Measurements from ENCODE around the gene SRD5A3.
"Not testable (repeated sequence)": the region's sequence is repeated elsewhere in the genome, so short reads cannot be mapped to it uniquely, and the experiment has no call there.

SRD5A3 gene

DNA sequence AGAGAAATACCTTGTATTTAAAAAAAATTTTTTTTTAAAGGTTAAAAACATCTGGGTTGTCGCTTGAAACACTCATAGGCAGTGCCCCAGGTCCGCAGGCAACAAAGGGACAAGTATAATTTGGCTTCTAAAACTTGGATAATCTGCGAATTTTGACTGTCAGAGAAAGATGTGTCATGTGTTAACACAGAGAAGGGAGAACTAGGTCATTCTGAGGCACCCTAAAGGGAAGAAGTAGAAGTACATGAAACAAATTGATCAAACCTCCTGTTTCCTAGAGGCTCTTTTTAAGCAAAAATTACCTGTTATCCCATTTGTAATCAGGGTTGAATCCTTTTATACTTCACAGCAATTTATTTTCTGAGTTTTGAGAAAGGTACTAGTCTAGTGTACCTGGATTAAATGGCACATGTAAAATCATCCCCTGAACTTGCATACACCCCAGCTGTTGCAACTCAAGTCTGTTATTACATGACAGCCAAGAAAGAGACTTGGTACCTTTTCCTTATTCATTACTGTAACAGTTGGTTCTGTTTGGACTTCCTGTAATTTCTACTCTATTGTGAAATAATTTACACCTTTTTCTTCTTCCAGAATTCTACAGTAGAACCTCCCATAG is 1.7 kb downstream of the SRD5A3 start:
- DNase-seq: no peak

DNA sequence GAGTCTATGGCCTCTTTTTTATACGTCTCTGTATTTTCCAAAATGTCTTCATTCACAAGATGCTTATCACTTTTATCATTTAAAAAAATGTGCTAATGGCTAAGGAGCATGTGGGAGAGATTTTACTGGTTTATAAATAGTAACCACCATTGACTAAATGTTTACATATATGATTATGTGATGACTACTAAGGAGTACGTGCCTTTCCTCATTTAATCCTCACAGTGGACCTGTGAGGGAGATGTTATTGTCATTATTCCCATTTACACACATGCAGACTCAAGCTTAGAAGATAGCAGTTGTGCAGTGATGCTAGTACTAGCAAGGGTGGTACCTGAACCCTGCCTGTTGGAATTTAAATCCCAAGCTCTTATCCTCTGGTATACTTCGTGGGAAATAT is 2.4 kb downstream of the SRD5A3 start:
- no peak for DNase-seq

DNA sequence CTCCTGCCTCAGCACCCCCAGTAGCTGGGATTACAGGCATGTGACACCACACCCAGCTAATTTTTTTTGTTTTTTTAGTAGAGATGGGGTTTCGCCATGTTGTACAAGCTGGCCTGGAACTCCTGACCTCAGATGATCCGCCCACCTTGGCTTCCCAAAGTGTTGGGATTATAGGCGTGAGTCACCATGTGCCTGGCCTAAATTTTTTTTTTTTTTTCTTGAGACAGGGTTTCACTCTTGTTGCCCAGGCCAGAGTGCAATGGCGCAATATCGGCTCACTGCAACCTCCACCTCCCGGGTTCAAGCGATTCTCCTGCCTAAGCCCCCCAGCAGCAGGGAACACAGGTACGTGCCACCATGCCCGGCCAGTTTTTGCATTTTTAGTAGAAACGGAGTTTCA is 4.8 kb downstream of the SRD5A3 start:
- not testable (repeated sequence) for DNase-seq

DNA sequence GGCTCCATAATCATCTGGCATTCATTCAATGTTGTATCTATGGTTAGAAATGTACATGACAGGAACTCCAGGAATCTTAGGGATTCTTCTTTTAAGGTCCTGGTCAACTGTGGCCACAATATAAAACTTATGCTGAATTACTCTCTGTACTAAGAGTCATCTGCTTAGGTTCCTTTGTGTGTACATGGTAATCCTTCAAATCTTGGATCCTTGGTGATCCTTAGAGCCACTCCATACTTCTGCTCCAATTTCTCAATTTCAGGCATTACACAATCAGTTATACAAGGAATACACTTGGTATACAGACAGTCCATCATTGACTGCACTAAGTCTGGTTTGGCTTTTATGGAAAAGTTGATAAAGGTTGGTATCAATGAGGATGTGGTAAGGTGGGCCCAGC is 5.8 kb downstream of the SRD5A3 start:
- DNase-seq: no peak

DNA sequence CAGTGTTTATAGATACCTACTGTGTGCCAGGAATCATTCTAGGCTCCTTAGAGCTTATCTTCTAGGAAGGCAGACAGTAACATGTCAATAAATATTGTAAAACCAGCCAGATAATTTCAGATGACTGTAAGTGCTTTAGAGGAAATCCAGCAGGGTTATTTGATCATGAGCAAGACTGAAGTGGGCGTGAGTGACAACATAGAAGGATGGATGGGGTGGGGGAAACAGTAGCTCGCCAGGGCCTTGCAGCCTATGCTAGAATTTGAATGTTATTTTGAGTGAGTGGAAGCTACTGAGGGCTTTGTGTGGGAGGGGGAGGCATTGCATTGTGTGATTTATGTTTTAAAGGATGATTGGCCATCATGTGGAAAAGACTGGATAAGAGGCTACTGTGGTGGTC is 6.7 kb downstream of the SRD5A3 start:
- no peak for DNase-seq

DNA sequence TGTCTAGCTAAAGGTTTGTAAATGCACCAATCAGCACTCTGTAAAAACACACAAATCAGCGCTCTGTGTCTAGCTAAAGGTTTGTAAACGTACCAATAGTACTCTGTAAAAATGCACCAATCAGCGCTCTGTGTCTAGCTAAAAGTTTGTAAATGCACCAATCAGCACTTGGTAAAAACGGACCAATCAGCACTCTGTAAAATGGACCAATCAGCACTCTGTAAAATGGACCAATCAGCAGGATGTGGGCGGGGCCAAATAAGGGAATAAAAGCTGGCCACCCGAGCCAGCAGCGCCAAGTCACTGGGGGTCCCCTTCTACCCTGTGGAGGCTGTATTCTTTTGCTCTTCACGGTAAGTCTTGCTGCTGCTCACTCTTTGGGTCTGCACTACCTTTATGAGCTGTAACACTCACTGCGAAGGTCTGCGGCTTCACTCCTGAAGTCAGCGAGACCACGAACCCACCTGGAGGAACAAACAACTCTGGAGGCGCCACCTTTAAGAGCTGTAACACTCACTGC is 7.2 kb downstream of the SRD5A3 start:
- not testable (repeated sequence) for DNase-seq

DNA sequence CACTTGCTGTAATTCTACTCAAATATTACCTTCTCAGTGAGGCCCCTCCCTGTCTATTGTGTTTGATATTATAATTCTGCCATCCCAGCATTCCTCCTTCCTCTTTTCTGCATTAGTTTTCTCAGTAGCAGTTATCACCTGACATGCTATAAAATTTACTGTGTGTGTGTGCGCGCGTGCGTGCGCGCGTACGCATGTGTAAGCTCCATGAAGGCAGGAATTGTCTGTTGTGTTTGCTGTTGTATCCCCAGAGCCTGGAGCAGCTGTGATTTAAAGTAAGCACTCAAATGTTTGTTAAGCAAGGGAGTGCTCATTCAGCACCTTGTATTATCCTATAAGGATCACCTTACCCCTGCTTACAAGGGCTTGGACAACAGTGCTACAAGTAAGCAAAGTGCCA is 8.6 kb downstream of the SRD5A3 start:
- no peak for DNase-seq

DNA sequence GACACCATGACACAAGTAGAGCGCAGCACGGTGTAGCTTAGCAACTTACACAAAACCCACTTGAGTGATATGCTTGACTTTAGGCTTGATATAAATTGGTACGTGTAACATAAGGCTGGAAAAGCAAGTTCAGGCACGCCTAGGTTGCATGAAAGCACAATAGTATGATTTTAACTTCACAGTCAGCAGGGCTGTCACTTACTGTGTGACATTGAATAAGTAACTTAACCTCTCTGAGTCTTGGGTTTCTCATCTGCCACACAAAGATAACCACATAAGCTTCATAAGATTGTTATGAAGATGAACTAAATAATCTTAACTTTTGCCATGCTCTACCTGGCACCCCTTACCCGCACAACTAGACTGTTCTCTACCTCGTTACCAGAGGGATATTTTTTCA is 9.5 kb downstream of the SRD5A3 start:
- no peak for DNase-seq

DNA sequence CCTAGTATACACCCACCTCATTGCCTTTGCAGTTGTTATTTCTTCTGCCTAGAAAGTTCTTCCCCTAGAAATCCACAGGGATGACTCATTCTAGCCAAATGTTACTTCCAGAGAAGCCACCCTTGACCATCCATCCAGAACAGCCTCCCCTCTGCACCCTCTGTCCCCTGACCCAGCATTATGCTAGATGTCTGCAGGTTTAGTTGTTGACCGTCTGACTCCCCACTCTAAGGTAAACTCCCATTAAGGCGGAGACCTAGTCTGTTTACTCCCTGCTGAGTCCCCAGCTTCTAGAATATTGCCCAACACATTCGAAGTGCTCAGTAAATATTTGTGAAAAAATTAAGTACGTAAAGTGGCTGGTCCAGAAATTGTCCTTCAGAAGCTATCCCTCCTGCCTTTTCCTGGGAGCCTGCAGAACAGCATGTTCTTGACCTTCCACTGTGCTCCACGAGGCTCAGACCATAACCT is 11.0 kb downstream of the SRD5A3 start:
- no peak for DNase-seq

DNA sequence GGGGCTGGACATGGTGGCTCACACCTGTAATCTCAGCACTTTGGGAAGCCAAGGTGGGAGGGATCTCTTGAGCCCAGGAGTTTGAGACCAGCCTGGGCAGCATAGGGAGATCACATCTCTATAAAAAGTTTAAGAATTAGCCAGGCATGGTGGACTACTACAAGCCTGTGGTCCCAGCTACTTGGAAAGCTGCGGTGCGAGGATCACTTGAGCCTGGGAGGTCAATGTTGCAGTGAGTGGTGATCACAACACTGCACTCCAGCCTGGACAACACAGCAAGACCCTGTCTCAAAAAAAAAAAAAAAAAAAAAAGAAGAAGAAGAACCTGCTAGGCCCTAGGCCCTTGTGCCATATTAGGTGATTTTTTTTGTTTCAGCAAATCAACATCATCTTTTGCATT is 12.2 kb downstream of the SRD5A3 start:
- no peak for DNase-seq

DNA sequence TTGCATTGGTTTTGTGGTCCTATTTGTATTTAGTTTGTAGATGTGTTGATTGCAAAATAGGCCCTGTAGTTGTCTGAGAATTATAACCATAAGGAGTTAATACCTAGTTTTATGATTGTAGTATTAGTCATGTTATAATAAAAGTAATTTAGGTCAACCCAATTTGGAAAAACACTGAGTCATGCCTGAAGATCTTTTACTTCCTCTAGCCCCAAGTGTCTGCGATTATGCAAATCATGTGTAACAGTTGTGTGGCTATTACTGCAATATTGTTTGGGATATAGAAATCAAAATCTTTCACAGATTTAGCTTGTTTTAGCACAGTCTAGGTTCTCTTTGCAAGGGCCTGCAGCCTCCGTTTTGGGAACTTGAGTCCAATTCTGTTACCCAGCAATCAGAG is 12.6 kb downstream of the SRD5A3 start:
- no peak for DNase-seq

DNA sequence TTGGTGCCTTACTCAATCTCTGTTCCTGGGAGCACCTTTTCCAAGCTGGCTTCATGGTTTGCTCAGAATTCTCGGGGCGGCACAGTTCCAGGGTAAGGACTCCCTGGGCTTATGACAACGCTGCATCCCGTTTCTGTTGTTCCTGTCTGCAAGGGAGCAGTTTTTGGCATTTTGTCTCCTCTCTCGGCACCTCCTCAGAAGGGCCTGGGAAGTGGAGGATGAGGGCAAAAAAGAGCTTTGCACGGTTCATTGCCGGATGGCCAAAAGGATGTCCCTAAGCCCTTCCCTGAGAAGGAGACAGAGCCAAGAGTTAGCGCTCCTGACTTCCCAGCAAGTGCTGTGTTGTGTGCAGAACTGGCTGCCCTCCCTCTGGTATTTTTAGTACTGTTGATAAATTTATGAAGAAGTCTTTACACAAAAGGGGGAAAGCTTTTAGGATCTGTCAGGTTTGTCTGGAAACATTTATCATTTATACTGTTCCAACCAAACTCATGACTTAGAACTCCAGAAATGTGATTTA is 13.4 kb downstream of the SRD5A3 start:
- DNase-seq: no peak

DNA sequence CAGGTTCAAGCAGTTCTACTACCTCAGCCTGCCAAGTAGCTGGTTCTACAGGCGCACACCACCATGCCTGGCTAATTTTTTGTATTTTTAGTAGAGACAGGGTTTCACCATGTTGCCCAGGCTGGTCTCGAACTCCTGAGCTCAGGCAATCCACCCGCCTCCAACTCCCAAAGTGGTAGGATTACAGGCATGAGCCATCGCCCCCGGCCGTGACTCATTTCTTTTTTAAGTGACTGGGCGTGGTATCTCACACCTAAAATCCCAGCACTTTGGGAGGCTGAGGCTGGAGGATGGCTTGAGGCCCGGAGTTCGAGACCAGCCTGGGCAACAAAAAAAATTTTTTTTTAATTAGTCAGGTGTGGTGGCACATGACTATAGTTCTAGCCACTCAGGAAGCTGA is 16.9 kb downstream of the SRD5A3 start:
- not testable (repeated sequence) for DNase-seq

DNA sequence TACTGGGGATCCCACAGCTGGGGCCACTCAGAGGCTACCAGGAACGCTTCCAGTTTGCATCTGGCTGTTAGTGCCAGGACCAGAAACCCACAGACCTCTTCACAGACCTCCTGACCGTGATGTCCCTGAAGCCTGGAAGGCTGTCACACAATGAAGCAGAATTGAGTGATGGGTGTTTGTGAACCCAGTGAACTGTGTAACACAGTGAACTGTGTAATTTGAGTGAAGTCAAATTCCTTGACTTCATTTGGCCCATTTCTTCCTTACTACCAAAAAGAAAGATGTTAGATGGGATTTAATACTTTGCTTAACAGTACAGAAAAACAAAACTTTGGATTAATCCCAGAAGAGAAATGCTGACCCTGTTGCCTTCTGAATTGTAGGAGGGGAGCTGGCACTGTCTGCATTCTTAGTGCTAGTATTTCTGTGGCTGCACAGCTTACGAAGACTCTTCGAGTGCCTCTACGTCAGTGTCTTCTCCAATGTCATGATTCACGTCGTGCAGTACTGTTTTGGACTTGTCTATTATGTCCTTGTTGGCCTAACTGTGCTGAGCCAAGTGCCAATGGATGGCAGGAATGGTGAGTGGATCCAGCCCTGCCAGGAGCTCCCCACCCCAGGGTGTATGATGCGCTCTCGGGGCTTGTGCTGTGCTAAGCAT is 17.8 kb downstream of the SRD5A3 start:
- DNase-seq: no peak

DNA sequence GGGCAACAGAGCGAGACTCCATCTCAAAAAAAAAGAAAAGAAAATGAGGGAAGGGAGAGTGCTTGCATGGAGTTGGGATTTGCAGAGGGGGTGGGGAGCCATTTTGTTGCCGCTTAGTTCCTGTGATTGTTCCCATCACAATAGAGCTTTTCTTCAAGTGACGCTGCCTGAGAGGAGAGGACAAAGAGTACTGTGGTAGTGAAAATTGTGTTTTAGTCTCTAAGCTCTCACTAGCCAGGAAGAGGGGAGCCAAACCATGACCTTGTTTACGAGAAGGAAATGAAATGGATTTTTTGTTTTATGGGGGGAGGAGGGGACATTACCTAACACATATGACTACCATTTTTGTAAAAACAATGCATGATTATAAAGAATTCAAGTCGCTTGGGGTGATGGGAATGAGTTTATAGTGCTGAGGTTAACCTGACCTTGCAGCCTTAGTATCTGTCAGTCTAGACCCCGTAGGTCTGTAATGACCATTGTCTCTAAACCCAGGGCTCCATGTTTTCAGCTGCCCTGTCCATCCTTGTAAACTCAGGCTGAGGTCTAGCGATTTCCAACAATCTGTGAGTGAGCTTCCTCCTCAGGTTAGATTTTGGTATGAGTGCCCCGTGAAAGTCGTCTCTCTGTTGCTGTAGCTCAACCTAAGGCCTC is 18.8 kb downstream of the SRD5A3 start:
- DNase-seq: no peak

DNA sequence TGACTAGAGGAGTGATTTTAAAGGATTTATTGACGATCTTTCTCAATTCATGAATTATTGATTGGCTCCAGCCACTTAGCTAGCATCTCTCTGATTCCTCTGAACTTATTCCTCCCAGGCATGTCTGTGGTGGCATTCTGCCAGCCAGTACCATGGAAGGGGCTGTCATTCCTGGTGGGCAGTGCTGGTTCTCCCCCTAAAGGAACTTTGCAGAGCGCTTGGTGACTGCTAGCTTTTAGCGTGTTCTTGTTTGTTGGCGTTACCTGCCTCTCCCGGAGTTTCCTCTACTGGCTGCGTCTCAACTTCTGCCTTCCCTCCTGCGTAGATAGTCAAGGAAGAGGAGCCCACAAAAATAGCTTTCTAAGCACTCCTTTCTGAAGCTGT is 19.3 kb downstream of the SRD5A3 start:
- DNase-seq: no peak

DNA sequence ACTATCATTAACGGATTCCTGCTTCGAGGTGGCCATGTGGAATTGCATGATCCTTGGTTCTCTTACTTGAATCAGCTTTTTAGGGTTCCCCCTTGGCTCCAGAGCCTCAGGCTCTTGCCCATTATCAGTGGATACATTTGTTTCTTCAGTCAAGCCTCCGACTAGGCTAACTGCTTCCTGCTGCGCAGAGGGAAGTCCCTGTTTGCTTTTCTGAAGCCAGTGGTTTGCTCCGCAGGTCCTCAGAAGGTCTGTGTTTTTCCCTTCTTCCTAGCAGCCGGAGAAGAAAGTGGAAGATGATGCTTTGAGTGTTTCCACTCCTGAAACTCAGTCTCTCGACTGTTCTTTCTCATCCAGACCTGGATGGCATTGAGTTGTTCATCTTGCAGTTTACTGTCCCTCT is 20.6 kb downstream of the SRD5A3 start:
- DNase-seq: no peak

DNA sequence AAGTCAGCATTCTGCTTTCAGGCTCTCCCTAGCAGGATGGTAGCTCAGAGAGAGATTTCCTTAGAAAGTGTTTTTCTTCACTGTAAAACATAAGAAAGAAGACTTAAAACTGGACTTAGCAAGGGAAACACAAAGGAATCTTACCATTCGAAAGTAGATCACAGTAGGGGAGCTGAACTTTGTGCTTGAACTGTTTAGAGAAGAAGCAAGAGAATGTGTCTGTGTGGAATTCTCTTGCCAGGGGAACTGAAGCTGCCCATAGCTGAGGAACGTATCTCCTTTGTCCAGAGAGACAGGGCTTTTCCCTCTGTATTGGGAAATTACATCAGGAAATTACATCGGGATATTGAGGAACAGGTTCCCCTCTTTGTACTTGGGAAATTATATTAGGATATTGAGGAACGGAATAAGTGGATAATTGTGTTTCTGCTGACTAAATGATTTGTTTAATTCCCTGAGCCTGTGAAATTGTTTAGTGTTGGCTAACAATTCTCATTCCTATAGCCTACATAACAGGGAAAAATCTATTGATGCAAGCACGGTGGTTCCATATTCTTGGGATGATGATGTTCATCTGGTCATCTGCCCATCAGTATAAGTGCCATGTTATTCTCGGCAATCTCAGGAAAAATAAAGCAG is 21.2 kb downstream of the SRD5A3 start:
- DNase-seq: no peak

DNA sequence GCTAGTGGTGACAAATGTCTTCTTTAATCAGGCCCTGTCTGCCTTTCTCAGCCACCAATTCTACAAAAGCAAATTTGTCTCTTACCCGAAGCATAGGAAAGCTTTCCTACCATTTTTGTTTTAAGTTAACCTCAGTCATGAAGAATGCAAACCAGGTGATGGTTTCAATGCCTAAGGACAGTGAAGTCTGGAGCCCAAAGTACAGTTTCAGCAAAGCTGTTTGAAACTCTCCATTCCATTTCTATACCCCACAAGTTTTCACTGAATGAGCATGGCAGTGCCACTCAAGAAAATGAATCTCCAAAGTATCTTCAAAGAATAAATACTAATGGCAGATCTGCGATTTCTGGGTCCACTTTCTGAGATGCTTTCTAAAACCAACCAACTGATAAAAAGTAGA is 23.9 kb downstream of the SRD5A3 start:
- no peak for DNase-seq

DNA sequence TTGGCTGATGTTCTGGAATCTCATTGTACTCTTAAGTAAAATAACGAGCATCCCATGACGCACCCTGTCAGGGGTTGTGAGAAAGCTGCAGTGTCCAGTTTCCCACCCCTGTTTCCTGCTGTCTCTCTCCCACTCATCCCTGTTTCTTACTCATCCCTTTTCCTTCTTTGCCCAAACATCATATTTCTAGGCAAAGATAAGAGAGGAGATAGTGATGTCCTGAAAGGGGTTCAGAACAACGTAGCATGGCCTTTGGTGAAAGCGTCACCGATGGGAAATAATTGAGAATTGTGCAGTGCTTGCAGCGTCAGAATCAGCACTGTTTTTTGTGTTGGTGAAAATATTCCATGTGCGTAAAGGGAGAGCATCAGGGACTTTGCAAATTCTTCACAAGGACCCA is 26.2 kb downstream of the SRD5A3 start:
- no peak for DNase-seq

DNA sequence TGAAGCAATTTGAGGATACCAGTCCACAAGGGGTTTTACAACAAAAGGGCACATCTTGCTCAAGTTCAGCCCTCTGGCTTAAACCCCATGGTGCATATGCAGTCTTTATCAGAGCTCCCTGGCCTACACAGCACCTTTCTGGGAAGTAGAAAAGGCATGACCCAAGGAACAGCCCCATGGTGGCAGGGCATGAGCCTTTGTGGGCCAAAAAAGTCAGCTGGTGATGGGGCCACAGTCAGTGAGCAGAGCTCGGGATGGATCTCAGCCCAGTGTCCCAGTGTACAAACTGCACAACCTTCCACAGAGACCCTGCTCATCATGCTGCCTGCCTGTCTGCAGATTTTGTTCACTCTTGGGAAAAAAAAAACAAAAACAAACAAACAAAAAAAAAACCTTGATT is 27.4 kb downstream of the SRD5A3 start:
- DNase-seq: no peak

DNA sequence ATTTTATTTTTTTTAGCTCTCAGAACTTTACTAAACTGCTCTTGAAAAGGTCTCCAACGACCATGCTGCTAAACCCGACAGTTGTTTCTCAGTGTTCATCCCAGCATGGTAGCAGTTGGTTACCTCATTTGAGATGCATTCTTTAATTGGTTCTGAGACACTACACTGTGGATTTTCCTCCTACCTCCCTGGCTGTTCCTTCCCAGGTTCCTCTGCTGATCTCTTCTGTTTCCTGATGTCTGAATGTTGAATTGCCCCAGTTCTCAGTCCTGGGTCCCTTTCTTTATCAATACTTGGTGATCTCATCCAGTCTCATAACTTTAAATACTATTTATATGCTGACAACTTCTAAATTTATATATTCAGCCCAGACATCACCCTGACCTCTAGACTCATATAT is 30.7 kb downstream of the SRD5A3 start:
- DNase-seq: no peak

DNA sequence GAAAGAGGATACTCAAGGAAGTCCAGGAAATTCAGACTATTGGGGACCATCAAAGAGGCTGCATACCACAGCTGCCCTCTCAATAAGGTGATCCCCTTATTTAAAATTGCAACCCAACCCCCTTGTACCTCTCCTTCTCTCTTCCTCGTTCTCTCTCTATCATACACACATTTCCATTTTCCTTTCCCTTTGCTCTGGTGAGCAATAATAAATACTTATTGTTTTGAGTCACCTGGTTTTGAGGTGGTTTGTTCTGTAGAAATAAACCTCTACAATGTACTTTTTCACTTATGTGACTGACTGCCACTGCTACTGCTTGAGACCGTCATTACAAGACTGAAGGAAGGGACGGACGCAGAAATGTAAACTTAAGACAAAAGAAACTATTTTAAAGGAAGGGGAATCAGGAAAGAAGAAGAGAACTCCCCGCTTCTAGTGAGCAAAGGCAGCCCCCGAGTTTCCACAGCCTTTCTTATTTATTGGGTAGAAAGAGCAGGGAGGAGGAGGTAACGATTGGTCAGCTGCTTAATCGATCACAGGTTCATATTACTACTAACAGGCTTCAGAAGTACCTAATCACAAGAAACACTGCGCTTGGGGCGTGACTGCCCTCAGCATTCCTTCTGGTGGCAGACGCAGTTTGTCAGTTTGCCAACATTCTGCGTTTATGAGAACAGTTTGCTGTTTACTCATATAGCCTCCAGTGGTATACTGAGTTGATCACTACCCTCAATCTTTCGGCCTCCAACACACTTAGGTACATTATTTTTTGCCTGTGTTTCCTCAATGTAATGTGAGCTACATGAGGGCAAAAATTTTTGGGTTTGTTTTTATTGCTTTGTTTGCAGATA is 32.8 kb downstream of the SRD5A3 start:
- no peak for DNase-seq
